NCI-H2171 treated with DMSO at 0.1 percent for 48 hours (cell line): Measurements from ENCODE around the gene ZBTB21.
"Not testable (repeated sequence)": the region's sequence is repeated elsewhere in the genome, so short reads cannot be mapped to it uniquely, and the experiment has no call there.

Experiments used
- DNase-seq: peaks from one replicate; lab custom pipeline; 2025; lab: John Stamatoyannopoulos, UW

ZBTB21 gene

GRCh38 chr21:42019101-42019605 lies 9.0 kb upstream of the ZBTB21 start:
- DNase-seq = no peak

- no peak for DNase-seq
These were observed 6.9 kb upstream of the ZBTB21 start for GRCh38 chr21:42017022-42017421.

GRCh38 chr21:42016364-42016985 lies 6.3 kb upstream of the ZBTB21 start:
- no peak for DNase-seq

- no peak for DNase-seq
These were observed 3.8 kb upstream of the ZBTB21 start for GRCh38 chr21:42013931-42014330.

- DNase-seq = peak; percentile 26
These were observed 3.2 kb upstream of the ZBTB21 start for GRCh38 chr21:42013376-42013775.

GRCh38 chr21:42012763-42013329 lies 2.7 kb upstream of the ZBTB21 start:
- DNase-seq = no peak

- no peak for DNase-seq
These were observed 2.2 kb upstream of the ZBTB21 start for GRCh38 chr21:42012344-42012743.

GRCh38 chr21:42010507-42011495 lies 641 bp upstream of the ZBTB21 start:
- DNase-seq = peak; percentile 57

GRCh38 chr21:42009018-42009830 lies 936 bp downstream of the ZBTB21 start:
- peak; percentile 34 for DNase-seq

GRCh38 chr21:42007356-42007940 lies 2.7 kb downstream of the ZBTB21 start:
- DNase-seq = no peak

GRCh38 chr21:42006765-42007164 lies 3.4 kb downstream of the ZBTB21 start:
- DNase-seq = no peak

- no peak for DNase-seq
These were observed 5.6 kb downstream of the ZBTB21 start for GRCh38 chr21:42004406-42005199.

- no peak for DNase-seq
These were observed 7.1 kb downstream of the ZBTB21 start for GRCh38 chr21:42003051-42003461.

- no peak for DNase-seq
These were observed 7.7 kb downstream of the ZBTB21 start for GRCh38 chr21:42002421-42002958.

- DNase-seq = no peak
These were observed 8.4 kb downstream of the ZBTB21 start for GRCh38 chr21:42001781-42002180.

GRCh38 chr21:42000908-42001307 lies 9.3 kb downstream of the ZBTB21 start:
- no peak for DNase-seq

- no peak for DNase-seq
These were observed 12.5 kb downstream of the ZBTB21 start for GRCh38 chr21:41997657-41998056.

GRCh38 chr21:41995577-41995976 lies 14.6 kb downstream of the ZBTB21 start:
- no peak for DNase-seq

GRCh38 chr21:41994613-41995012 lies 15.5 kb downstream of the ZBTB21 start:
- not testable (repeated sequence) for DNase-seq

GRCh38 chr21:41993744-41994143 lies 16.4 kb downstream of the ZBTB21 start:
- DNase-seq = no peak
